Measurements from ENCODE around the gene MAMSTR.

GRCh38 chr19:48742096-48742495, 22.6 kb upstream of the MAMSTR start:
- TF ChIP-seq CTCF (IDR thresholded peaks at IDR 0.05), result no peak
- TF ChIP-seq POLR2A (IDR thresholded peaks at IDR 0.05), result no peak

Measured in uterus (tissue), 2 donors.